Measurements from ENCODE around the gene DOCK8. TPM values are rescaled to one million over a fixed set of nuclear protein-coding genes. Genes with fewer than 3 reads are reported as not detected.

DOCK8 gene
- total and polyA plus RNA-seq, 2 experiments from 2014 or later = 0.94 to 1.2 TPM

DNA sequence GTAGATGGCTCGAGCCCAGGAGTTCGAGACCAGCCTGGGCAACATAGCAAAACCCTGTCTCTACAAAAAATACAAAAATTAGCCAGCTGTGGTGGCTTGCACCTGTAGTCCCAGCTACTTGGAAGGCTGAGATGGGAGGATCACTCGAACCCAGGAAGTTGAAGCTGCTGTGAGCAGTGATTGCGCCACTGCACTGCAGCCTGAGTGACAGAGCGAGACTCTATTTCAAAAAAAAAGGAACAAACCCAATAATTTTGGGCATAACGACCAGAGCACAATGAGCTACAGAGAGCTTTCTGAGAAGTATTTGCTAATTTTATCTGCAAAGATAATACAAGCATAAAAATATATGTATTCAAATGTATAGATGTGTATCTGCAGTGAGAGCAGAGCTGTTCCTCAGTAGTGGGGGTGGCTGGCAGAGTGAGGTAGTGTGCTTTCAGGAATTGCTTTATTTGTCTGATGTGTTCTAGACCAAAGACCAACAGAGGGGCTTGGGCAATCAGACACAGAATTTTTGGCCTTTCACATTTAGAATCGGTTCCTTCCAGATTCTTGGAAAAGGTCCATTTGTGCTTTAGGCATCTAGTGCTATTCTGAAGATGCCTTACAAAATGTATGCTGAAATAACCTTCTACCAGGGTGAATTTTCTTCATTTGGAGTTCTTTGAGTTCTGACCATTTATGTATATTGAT is 5.2 kb downstream of the DOCK8 start (continued):
- TF ChIP-seq, protein P1, sequence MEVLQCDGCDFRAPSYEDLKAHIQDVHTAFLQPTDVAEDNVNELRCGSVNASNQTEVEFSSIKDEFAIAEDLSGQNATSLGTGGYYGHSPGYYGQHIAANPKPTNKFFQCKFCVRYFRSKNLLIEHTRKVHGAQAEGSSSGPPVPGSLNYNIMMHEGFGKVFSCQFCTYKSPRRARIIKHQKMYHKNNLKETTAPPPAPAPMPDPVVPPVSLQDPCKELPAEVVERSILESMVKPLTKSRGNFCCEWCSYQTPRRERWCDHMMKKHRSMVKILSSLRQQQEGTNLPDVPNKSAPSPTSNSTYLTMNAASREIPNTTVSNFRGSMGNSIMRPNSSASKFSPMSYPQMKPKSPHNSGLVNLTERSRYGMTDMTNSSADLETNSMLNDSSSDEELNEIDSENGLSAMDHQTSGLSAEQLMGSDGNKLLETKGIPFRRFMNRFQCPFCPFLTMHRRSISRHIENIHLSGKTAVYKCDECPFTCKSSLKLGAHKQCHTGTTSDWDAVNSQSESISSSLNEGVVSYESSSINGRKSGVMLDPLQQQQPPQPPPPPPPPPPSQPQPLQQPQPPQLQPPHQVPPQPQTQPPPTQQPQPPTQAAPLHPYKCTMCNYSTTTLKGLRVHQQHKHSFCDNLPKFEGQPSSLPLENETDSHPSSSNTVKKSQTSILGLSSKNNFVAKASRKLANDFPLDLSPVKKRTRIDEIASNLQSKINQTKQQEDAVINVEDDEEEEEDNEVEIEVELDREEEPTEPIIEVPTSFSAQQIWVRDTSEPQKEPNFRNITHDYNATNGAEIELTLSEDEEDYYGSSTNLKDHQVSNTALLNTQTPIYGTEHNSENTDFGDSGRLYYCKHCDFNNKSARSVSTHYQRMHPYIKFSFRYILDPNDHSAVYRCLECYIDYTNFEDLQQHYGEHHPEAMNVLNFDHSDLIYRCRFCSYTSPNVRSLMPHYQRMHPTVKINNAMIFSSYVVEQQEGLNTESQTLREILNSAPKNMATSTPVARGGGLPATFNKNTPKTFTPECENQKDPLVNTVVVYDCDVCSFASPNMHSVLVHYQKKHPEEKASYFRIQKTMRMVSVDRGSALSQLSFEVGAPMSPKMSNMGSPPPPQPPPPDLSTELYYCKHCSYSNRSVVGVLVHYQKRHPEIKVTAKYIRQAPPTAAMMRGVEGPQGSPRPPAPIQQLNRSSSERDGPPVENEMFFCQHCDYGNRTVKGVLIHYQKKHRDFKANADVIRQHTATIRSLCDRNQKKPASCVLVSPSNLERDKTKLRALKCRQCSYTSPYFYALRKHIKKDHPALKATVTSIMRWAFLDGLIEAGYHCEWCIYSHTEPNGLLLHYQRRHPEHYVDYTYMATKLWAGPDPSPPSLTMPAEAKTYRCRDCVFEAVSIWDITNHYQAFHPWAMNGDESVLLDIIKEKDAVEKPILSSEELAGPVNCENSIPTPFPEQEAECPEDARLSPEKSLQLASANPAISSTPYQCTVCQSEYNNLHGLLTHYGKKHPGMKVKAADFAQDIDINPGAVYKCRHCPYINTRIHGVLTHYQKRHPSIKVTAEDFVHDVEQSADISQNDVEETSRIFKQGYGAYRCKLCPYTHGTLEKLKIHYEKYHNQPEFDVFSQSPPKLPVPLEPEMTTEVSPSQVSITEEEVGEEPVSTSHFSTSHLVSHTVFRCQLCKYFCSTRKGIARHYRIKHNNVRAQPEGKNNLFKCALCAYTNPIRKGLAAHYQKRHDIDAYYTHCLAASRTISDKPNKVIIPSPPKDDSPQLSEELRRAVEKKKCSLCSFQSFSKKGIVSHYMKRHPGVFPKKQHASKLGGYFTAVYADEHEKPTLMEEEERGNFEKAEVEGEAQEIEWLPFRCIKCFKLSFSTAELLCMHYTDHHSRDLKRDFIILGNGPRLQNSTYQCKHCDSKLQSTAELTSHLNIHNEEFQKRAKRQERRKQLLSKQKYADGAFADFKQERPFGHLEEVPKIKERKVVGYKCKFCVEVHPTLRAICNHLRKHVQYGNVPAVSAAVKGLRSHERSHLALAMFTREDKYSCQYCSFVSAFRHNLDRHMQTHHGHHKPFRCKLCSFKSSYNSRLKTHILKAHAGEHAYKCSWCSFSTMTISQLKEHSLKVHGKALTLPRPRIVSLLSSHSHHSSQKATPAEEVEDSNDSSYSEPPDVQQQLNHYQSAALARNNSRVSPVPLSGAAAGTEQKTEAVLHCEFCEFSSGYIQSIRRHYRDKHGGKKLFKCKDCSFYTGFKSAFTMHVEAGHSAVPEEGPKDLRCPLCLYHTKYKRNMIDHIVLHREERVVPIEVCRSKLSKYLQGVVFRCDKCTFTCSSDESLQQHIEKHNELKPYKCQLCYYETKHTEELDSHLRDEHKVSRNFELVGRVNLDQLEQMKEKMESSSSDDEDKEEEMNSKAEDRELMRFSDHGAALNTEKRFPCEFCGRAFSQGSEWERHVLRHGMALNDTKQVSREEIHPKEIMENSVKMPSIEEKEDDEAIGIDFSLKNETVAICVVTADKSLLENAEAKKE (CRISPR knock-in tag; IDR thresholded peaks at IDR 0.05) = no peak
- TF ChIP-seq ZNF114 (CRISPR knock-in tag; IDR thresholded peaks at IDR 0.05) = no peak
- no peak for TF ChIP-seq EZH2phosphoT487 (IDR thresholded peaks at IDR 0.05; ENCODE audit: unreplicated experiment)
- TF ChIP-seq, protein P2, sequence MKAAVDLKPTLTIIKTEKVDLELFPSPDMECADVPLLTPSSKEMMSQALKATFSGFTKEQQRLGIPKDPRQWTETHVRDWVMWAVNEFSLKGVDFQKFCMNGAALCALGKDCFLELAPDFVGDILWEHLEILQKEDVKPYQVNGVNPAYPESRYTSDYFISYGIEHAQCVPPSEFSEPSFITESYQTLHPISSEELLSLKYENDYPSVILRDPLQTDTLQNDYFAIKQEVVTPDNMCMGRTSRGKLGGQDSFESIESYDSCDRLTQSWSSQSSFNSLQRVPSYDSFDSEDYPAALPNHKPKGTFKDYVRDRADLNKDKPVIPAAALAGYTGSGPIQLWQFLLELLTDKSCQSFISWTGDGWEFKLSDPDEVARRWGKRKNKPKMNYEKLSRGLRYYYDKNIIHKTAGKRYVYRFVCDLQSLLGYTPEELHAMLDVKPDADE (IDR thresholded peaks at IDR 0.05) = no peak
- TF ChIP-seq, protein P3, sequence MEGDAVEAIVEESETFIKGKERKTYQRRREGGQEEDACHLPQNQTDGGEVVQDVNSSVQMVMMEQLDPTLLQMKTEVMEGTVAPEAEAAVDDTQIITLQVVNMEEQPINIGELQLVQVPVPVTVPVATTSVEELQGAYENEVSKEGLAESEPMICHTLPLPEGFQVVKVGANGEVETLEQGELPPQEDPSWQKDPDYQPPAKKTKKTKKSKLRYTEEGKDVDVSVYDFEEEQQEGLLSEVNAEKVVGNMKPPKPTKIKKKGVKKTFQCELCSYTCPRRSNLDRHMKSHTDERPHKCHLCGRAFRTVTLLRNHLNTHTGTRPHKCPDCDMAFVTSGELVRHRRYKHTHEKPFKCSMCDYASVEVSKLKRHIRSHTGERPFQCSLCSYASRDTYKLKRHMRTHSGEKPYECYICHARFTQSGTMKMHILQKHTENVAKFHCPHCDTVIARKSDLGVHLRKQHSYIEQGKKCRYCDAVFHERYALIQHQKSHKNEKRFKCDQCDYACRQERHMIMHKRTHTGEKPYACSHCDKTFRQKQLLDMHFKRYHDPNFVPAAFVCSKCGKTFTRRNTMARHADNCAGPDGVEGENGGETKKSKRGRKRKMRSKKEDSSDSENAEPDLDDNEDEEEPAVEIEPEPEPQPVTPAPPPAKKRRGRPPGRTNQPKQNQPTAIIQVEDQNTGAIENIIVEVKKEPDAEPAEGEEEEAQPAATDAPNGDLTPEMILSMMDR (conservative IDR thresholded peaks at IDR 0.05; ENCODE audit: low read depth in 2 of 2) = no peak

All from GM23338 (cell line).